NCI-H2196 (cell line): Measurements from ENCODE around the gene MAFB.
A peak's percentile ranks its signal among the peaks of the same experiment; 100 is the strongest.
"Not testable (repeated sequence)": the region's sequence is repeated elsewhere in the genome, so short reads cannot be mapped to it uniquely, and the experiment has no call there.

Experiments used
- DNase-seq: peaks from one replicate; lab custom pipeline; 2025; ENCODE audit not compliant: unreplicated experiment; lab: John Stamatoyannopoulos, UW

Gene MAFB

GRCh38 chr20:40689100-40689942 lies at the start of gene MAFB:
Gene MAFB (minus strand): TSS chr20:40689236. CDS start chr20:40688850, 386 bp downstream.
- DNase-seq = peak; percentile 71

DNA sequence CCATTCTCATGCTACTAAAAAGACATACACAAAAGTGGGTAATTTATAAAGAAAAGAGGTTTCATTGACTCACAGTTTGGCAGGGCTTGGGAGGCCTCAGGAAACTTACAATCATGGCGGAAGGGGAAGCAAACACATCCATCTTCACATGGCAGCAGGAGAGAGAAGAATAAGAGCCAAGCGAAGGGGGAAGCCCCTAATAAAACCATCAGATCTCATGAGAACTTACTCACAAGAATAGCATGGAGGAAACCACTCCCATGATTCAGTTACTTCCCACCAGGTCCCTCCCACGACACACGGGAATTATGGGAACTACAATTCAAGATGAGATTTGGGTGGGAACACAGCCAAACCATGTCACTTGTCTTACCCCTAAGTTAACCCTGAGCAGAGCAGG lies 47.4 kb upstream of the MAFB start:
- not testable (repeated sequence) for DNase-seq

DNA sequence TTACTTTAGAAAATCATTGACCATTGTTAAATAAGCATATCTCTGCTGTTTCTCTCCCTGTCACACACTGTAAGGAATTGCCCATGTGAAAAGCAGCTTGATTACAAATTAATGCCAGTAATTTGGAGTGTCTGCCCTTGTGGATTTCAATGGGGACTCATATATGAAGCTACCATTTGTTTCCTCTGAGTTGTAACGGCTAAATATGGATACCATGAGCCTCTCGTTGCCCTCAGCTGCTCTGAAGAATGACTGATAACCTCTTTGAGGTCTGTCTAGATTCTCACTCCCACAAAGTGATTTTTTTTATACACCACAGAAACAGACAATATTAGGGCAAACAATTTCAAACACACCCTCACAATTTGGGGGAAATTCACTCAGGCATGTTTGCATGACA lies 40.0 kb upstream of the MAFB start:
- DNase-seq = no peak

- no peak for DNase-seq
Observed at GRCh38 chr20:40728470-40728869, 39.4 kb upstream of the MAFB start.

- DNase-seq = no peak
Observed at GRCh38 chr20:40727960-40728359, 38.9 kb upstream of the MAFB start.

GRCh38 chr20:40726776-40727175 lies 37.7 kb upstream of the MAFB start:
- DNase-seq = no peak

DNA sequence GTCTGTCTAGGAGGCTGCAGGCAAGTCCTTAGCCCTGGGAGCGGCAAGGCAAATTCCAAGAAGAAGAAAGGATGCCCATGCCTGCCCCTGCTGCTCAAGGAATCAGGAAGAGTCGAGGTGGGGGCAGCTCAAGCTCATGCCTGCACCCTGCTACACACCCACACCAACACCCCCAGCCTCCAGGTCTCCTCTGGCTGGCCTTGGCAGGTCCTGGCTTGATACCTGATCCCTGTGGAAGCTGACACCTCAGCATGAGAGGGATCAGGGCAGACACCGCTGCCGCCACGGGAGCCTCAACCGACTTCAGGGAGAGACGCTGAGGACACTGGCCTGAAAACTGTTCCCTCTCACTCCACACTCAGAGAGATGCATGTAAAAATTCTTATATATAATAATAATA lies 35.5 kb upstream of the MAFB start:
- no peak for DNase-seq

DNA sequence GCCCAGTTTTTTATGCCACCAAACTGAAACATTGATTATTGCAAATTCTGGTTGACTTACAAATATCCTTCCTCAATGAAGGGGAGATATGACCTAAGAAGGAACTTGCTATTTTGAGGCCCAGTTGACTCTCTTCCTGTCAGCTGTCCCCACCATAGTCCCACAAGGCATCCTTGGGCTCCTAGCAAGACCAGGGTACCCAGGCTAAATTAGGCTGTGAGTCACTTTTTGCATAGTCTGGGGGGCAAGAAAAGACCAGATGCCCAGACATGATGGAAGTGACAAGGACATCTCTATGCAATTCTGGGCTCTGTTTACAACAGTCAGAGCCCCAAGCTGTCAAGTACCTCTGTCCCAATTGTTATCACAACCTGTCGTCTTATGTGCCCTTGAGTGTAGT lies 31.8 kb upstream of the MAFB start:
- DNase-seq = no peak

- DNase-seq = no peak
Observed at GRCh38 chr20:40720099-40720498, 31.1 kb upstream of the MAFB start.

- DNase-seq = no peak
Observed at GRCh38 chr20:40718982-40719729, 30.1 kb upstream of the MAFB start.

- DNase-seq = no peak
Observed at GRCh38 chr20:40718214-40718977, 29.4 kb upstream of the MAFB start.

- DNase-seq = no peak
Observed at GRCh38 chr20:40717343-40717865, 28.4 kb upstream of the MAFB start.

GRCh38 chr20:40715491-40715890 lies 26.5 kb upstream of the MAFB start:
- DNase-seq = no peak

DNA sequence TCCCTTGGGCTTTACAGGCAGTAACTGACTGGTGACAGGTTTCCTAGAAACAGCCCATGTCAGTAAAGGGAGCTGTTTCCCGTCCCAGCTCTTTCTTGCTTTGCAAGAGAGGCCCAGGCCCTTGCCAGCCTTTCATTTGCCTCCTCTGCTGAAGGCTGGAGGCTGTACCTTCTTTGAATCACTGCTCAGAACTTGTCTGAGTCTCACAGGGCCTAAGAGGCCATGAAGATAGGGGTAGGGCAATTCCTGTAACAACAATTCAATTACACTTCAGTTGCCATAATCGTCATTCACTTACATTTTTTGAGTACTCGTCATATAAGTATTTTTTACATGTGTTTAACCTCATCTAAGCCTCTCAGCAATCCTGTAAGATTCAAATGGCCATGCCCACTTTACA lies 25.9 kb upstream of the MAFB start:
- DNase-seq = no peak

DNA sequence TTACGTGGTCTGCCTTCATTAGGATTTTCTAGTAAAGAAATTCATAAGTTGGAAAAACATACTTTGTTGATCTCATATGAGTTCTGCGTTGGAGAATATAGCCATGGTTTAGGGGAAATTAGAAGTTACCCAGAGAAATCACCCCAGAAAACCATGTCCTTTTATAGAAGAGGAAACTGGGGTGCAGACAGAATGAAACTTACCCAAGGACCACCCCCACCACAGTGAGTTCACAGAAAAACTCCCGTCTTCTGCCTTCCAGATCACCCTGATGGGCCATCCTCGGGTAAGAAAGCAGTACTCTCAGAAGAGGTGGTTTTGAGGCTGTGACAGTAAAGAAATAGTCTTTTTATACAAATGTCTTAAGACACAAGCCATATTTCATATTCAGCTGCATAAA lies 25.1 kb upstream of the MAFB start:
- no peak for DNase-seq

DNA sequence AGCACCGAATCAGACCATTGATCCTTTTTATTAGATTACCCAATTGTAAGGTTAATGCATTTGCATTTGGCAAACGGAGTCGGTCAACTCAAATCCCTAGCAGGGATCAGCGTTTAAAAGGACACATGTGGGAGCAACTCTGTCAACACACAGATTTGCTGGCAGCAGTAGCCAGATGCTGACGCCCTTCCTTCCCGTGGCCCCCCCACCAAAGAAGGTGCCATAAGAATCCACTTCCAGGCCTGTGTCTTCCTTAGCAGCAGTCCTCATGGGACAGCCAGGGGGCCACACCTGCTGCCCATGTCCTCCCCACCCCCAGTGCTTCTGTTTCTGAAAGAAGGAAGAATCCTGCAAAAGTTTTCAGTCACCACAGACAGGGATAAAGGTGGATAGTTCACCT lies 24.5 kb upstream of the MAFB start:
- DNase-seq = no peak

GRCh38 chr20:40711079-40711478 lies 22.0 kb upstream of the MAFB start:
- DNase-seq = no peak

- DNase-seq = no peak
Observed at GRCh38 chr20:40710603-40711002, 21.6 kb upstream of the MAFB start.

DNA sequence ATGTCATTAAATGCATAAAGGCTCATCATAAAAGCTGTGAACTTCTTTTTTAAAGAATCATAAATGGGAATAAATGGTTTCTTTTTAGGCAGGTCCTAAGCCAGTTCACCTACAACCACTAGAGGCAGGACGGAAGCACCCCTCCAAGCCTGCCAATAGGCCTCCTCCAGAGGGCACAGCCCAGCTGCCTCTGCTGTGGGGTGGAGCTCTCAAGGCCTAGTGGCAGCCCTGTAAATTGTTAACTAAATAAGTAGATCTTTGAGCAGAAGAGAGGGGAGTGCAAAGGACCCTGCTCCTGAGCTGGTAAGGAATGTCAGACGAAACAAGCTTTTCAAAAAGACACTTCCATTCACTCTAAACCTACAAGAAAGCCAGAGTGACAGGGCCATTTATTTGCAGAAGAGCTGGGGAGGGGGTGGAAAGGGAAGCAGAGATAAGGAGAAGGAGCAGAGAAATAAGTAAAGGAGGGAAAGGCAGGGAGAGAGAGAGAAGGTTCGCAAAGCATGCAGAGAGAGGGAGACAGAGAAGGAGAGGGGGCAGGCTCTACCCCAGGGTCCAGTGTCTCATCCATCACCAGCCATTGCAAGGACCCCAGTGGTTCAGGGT lies 18.0 kb upstream of the MAFB start:
- no peak for DNase-seq

DNA sequence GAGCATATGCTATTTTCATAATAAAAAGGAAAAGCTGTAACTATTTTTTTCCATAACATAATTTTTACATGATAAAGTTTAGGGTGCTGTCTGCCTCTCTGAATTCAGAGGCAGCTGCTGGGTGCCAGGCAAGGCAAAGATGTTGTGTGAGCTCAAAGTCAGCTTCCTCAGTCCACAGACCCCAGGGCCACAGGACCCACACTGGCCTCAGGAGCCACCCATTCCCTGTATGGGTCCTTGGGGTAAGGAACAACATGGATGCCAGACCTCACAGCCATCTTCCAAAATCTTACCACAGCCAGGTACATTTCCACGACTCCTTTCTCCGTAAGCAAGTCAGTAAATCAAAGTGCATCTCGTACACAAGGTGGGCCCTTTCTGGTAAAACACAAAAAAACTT lies 16.4 kb upstream of the MAFB start:
- DNase-seq = no peak

- no peak for DNase-seq
Observed at GRCh38 chr20:40704828-40705227, 15.8 kb upstream of the MAFB start.
